GM10248 (cell line): ENCODE measurements around the gene MKKS.

Experiments
- CTCF ChIA-PET: fragments of 300-600 bp; sonication (Branson Sonifier 250); formaldehyde crosslinking; extraction: SDS; loops from one replicate; lab custom pipeline; 2021; ENCODE audit warnings: antibody characterized with exemption; lab: Yijun Ruan, JAX
- POLR2A ChIA-PET: fragments of 350-650 bp; sonication (Branson Sonifier 250); formaldehyde crosslinking; extraction: SDS; loops from one replicate; lab custom pipeline; 2020; ENCODE audit warnings: antibody characterized with exemption; lab: Yijun Ruan, JAX
- DNase-seq: peaks from one replicate; pipeline ENCODE4 v3.0.0; 2012; ENCODE audit errors: extremely low spot score
- CTCF ChIP-seq: IDR thresholded peaks from 2 replicates; pipeline ENCODE4 v1.5.1; 2012; ENCODE audit warnings: mild to moderate bottlenecking, low read depth; ENCODE audit errors: extremely low read depth, missing control alignments, control extremely low read depth

MKKS gene

DNA sequence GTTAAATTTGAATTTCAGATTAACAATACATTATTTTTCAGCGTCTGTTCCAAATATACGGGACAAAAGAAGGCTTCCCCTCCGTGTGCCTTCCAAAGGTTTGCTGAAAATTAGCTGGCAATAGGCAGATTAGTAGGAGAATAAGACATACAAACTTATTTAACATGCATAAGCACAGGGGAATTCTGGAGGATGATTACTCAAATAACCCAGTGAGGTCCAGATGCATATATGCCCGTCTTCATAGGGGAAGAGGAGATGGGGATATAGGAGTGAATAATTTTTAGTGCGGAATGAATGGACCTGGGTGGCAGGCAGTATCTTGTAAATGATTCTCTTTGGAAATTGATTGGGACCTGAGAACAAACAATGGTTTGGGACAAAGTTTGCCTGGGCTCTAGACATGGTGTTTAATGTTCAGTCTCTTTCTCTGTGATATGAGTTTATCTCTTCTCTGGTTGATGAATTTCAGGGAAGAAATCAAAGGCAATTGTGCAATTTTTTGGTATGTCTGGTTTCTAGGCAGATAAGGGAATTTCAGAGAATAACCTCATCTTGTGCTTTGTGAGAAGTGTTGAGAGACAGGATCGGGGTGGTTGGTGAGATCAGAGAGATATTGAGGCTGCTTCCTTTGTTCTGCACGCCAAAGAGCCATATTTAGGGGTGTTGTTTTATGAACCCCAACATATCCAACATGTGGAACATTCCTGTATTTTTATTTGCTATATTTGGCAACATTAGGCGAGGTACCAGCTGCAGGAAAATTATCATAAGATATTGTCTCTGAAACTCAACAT, 63.7 kb downstream of the MKKS start:
- DNase-seq = no peak
- POLR2A ChIA-PET = no interaction called here
- CTCF ChIA-PET = no interaction called here
- no peak for TF ChIP-seq CTCF

GRCh38 chr20:10369723-10370090, 64.3 kb downstream of the MKKS start:
- ChIA-PET CTCF (no interaction called here), POLR2A (no interaction called here)
- DNase-seq = no peak
- no peak for TF ChIP-seq CTCF

DNA sequence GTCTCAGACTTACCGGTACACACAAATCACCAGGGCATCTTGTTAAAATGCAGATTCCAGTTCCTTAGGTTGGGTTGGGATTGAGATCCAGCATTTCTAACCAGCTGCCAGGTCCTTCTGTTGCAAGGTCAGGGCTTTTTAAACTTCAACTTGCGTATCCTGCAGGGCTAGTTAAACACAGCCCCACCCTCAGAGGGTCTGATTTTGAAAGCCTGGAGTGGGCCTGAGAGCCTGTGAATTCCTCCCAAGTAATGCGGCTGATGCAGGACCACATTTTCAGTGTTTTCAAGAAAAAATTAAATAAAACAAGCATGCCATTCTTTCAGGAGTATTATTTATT, 65.3 kb downstream of the MKKS start:
- DNase-seq = no peak
- no peak for TF ChIP-seq CTCF
- POLR2A ChIA-PET = no interaction called here
- CTCF ChIA-PET = no interaction called here

DNA sequence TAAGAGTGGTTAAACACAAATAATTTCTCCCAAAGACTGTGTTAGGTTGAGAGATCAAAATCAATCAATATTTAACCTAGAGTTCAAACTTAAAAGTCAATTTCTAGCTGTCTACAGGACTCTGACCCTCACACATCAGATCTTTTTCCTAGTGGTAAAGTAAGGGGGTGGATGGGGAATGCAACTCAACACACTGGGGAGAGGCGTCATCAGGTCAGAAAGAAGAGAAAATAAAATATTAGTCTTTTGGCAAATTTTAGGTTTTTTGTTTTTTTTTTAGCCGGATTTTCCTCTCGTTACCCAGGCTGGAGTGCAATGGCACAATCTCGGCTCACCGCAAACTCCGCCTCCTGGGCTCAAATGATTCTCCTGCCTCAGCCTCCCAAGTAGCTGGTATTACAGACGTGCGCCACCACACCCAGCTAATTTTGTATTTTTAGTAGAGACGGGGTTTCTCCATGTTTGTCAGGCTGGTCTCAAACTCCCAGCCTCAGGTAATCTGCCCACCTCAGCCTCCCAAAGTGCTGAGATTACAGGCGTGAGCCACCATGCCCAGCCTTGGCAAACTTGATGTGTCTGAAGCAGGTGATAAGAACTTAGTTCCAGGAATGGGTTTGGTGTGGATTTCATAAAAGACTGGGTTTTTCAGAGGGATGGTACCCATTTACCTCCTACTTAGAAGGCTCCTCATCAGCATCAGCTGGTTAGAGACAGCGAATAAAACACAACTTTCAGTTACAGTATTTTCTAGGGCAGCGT, 65.9 kb downstream of the MKKS start:
- DNase-seq = no peak
- POLR2A ChIA-PET = no interaction called here
- CTCF ChIA-PET = interaction anchor here (0.9 kb wide), 1 partner anchor 390 kb away, joined by 3 read pairs; no protein-coding TSS in a partner anchor
- TF ChIP-seq CTCF = no peak

GRCh38 chr20:10367693-10367942, 66.4 kb downstream of the MKKS start:
- ChIA-PET POLR2A (no interaction called here), CTCF (interaction anchor here (0.9 kb wide), 1 partner anchor 390 kb away, joined by 3 read pairs; no protein-coding TSS in a partner anchor)
- DNase-seq = no peak
- no peak for TF ChIP-seq CTCF

- ChIA-PET CTCF (interaction anchor here (0.8 to 0.9 kb wide), 2 partner anchors 32 to 389 kb away, joined by 3 read pairs; no protein-coding TSS in a partner anchor), POLR2A (no interaction called here)
- TF ChIP-seq CTCF = no peak
- no peak for DNase-seq
Observed at GRCh38 chr20:10366898-10367692, 66.9 kb downstream of the MKKS start.
